Activated T-cell treated with anti-CD3 and anti-CD28 coated beads, Interleukin-2, amount 50 U/mL, for 24 hours (primary cell): ENCODE measurements around the gene INPP5J.
"Not testable (repeated sequence)": the region's sequence is repeated elsewhere in the genome, so short reads cannot be mapped to it uniquely, and the experiment has no call there.

Experiments used
- DNase-seq: peaks from one replicate; pipeline ENCODE4 v3.0.0-alpha.2; 2020
- H3K27ac Mint-ChIP-seq: 2 replicates; pipeline ENCODE4 v1.8.0; 2020; ENCODE audit warnings: mild to moderate bottlenecking, mixed read lengths
- H3K27me3 Mint-ChIP-seq: 2 replicates; pipeline ENCODE4 v1.8.0; 2020; ENCODE audit warnings: mixed read lengths
- H3K36me3 Mint-ChIP-seq: 2 replicates; pipeline ENCODE4 v1.8.0; 2020; ENCODE audit warnings: low read depth, mixed read lengths
- H3K4me1 Mint-ChIP-seq: 2 replicates; pipeline ENCODE4 v1.8.0; 2020; ENCODE audit warnings: low read depth, mixed read lengths
- H3K4me3 Mint-ChIP-seq: 2 replicates; pipeline ENCODE4 v1.8.0; 2020; ENCODE audit warnings: mild to moderate bottlenecking, moderate library complexity, mixed read lengths
- H3K9me3 Mint-ChIP-seq: 2 replicates; pipeline ENCODE4 v1.8.0; 2020; ENCODE audit warnings: mixed read lengths

The INPP5J gene, protein sequence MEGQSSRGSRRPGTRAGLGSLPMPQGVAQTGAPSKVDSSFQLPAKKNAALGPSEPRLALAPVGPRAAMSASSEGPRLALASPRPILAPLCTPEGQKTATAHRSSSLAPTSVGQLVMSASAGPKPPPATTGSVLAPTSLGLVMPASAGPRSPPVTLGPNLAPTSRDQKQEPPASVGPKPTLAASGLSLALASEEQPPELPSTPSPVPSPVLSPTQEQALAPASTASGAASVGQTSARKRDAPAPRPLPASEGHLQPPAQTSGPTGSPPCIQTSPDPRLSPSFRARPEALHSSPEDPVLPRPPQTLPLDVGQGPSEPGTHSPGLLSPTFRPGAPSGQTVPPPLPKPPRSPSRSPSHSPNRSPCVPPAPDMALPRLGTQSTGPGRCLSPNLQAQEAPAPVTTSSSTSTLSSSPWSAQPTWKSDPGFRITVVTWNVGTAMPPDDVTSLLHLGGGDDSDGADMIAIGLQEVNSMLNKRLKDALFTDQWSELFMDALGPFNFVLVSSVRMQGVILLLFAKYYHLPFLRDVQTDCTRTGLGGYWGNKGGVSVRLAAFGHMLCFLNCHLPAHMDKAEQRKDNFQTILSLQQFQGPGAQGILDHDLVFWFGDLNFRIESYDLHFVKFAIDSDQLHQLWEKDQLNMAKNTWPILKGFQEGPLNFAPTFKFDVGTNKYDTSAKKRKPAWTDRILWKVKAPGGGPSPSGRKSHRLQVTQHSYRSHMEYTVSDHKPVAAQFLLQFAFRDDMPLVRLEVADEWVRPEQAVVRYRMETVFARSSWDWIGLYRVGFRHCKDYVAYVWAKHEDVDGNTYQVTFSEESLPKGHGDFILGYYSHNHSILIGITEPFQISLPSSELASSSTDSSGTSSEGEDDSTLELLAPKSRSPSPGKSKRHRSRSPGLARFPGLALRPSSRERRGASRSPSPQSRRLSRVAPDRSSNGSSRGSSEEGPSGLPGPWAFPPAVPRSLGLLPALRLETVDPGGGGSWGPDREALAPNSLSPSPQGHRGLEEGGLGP

DNA sequence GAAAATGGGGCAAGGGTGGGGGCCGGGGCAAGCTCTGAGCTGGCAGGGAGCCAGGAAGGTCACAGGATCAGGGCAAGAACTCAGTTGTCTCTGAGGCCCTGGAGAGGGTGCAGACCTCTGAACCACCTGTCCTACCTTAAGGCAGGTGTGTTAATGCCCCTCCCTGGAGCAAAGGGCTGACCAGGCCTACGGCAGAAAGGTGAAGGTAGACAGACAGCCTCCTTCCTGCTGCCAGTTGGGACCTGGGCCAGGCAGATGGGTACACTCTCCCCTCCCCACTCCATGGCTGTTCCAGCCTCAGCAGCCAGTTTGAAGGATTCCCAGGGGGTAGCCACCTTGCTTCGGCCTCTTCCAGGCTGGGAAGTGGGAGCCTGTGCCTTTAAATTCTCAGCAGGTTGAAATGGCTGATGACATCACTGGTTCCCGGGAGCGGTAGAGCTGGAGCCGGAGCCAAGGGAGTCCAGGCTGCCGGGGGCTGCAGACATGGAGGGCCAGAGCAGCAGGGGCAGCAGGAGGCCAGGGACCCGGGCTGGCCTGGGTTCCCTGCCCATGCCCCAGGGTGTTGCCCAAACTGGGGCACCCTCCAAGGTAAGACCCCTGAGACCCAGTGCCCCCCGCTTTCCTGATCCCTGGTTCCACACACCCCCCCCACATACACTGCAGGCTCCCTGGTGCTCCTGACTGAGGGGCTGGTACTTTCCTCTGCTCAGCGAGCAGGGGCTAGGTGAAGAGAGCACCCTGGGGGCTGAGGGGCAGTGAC, at the start of gene INPP5J:
INPP5J (plus strand) TSS at position 435 of the 760 bp plus-strand sequence; CDS start at position 484, 49 bp downstream.
- H3K27me3 Mint-ChIP-seq: no peaks in the 10 kb centered on the region
- H3K4me3 Mint-ChIP-seq: no peak within 1 kb of the TSS
- H3K36me3 Mint-ChIP-seq: no peaks in the 10 kb centered on the region
- H3K4me1 Mint-ChIP-seq: no peaks in the 10 kb centered on the region
- no peak within 1 kb of the TSS for H3K27ac Mint-ChIP-seq
- no peaks in the 10 kb centered on the region for H3K9me3 Mint-ChIP-seq
- DNase-seq: no peak

DNA sequence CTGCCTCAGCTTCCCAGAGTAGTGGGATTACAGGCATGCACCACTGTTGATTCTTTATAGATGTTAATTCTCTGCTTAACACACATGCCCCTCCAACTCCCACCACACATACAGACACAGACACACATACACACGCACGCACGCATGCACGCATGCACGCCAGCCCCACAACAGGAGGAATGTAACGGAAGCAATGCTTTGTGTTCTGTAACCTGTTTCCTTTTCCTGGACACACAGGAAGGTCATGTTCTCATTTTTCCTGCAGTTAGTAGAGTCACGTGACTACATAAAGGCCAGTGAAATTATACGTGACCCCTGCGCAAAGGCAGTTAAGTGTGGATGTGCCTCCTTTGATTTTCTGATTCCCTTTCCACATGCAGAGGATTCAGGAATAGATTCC, 49.6 kb upstream of the INPP5J start:
- not testable (repeated sequence) for H3K27ac Mint-ChIP-seq, H3K4me1 Mint-ChIP-seq, DNase-seq, H3K27me3 Mint-ChIP-seq, H3K4me3 Mint-ChIP-seq, H3K36me3 Mint-ChIP-seq, H3K9me3 Mint-ChIP-seq

GRCh38 chr22:31073545-31074145, 49.1 kb upstream of the INPP5J start:
- not testable (repeated sequence) for DNase-seq, H3K36me3 Mint-ChIP-seq, H3K27me3 Mint-ChIP-seq, H3K4me1 Mint-ChIP-seq, H3K9me3 Mint-ChIP-seq, H3K27ac Mint-ChIP-seq, H3K4me3 Mint-ChIP-seq

GRCh38 chr22:31075961-31076360, 46.8 kb upstream of the INPP5J start:
- H3K9me3 Mint-ChIP-seq: no peaks in the 10 kb centered on the region
- no peak overlapping the region for H3K4me3 Mint-ChIP-seq
- peaks cover 5% of the 10 kb centered on the region for H3K4me1 Mint-ChIP-seq
- no peak overlapping the region for H3K27ac Mint-ChIP-seq
- DNase-seq: no peak
- no peaks in the 10 kb centered on the region for H3K27me3 Mint-ChIP-seq
- H3K36me3 Mint-ChIP-seq: no peaks in the 10 kb centered on the region

- no peak overlapping the region for H3K27ac Mint-ChIP-seq
- H3K27me3 Mint-ChIP-seq: no peaks in the 10 kb centered on the region
- no peak for DNase-seq
- H3K4me1 Mint-ChIP-seq: peaks cover 22% of the 10 kb centered on the region
- H3K9me3 Mint-ChIP-seq: no peaks in the 10 kb centered on the region
- H3K4me3 Mint-ChIP-seq: no peak overlapping the region
- H3K36me3 Mint-ChIP-seq: no peaks in the 10 kb centered on the region
These were observed 45.1 kb upstream of the INPP5J start for GRCh38 chr22:31077681-31078080.

GRCh38 chr22:31078389-31078788, 44.4 kb upstream of the INPP5J start:
- H3K4me3 Mint-ChIP-seq, H3K27ac Mint-ChIP-seq, DNase-seq, H3K36me3 Mint-ChIP-seq, H3K27me3 Mint-ChIP-seq, H3K9me3 Mint-ChIP-seq: not testable (repeated sequence)
- peaks cover 29% of the 10 kb centered on the region for H3K4me1 Mint-ChIP-seq

- no peak for DNase-seq
- H3K27me3 Mint-ChIP-seq: no peaks in the 10 kb centered on the region
- H3K9me3 Mint-ChIP-seq: no peaks in the 10 kb centered on the region
- H3K4me3 Mint-ChIP-seq: no peak overlapping the region
- no peak overlapping the region for H3K27ac Mint-ChIP-seq
- H3K4me1 Mint-ChIP-seq: peaks cover 37% of the 10 kb centered on the region
- H3K36me3 Mint-ChIP-seq: peaks cover 4% of the 10 kb centered on the region
These were observed 43.6 kb upstream of the INPP5J start for GRCh38 chr22:31079095-31079642.

DNA sequence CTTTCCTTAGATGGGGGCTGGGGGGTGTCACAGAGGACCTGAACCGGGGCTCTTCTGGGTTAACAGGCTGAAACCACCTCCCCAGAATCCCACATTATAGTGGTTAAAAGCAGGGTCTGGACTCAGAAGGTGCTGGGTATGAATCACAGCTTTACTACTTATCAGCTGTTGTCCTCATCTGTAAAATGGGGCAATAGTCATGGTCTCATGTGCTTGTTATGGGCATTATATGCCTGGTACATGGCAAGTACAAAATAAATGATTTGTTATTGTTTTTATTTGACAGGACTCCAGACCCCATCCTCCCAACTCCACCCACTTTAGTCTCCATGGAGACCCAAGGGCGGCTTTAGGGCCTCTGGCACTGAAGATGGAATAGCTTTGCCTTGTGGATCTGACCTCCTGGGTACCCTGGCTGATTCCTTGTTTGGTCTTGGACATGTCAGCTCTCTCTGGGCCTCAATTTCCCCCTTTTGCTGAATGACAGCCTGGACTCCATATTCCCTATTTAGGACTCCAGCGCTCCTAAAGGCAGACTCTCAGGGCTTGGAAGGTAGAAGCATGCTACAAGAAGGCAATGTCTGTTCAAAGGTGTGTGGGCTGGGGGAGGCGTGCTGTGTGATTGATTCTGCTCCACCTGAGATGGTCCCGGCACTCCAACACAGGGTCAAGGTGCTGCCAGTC, 42.5 kb upstream of the INPP5J start:
- H3K4me1 Mint-ChIP-seq: peaks cover 41% of the 10 kb centered on the region
- H3K27me3 Mint-ChIP-seq: no peaks in the 10 kb centered on the region
- DNase-seq: no peak
- peaks cover 9% of the 10 kb centered on the region for H3K36me3 Mint-ChIP-seq
- peak overlapping the region; percentile 83 for H3K27ac Mint-ChIP-seq
- H3K9me3 Mint-ChIP-seq: no peaks in the 10 kb centered on the region
- peak overlapping the region; percentile 91 for H3K4me3 Mint-ChIP-seq

DNA sequence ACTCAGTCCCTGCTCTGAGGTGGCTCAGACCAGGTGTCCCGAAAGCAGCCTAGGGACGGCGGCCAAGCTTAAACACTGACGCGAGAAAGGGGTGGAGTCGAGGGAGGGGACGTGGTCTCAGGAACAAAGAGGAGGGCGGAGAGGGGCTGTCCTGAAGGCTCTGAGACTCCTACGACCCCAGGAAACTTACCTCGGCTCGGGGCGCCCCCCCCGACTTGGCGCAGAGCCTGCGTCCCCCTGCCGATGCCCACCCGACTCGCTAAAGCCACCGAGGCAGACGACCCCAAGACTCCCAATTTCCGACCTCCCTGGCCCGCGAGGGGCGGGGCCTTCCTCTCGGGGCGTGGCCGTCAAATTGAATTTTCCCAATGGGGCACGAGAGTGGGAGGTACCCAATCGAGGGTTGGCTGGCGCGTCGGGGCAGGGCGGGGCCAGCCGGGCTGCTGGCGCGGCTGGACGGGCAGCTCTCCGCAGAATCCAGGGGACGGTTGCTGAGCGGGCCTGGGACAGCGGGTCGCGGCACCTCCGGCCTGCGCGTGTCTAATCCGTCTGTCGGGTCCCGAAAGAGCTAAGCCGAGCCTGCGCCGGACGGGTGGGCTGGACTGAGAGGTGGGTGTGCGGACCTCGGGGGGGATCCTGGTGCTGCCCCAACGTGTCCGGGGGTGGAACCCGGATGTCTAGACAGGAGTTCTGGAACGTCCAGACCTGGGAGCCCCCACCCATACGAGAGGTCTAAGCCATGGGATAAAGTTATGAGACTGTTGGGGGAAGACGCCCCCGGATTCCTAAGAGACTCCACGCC, 41.7 kb upstream of the INPP5J start, which contains the start of gene SMTN:
SMTN (plus strand) TSS at position 471 of the 802 bp plus-strand sequence. CDS start 1,941 bp downstream, outside the sequence.
- no peaks in the 10 kb centered on the region for H3K27me3 Mint-ChIP-seq
- peaks cover 9% of the 10 kb centered on the region for H3K36me3 Mint-ChIP-seq
- peak within 1 kb of the TSS; percentile 91 for H3K4me3 Mint-ChIP-seq
- peak within 1 kb of the TSS; percentile 83 for H3K27ac Mint-ChIP-seq
- DNase-seq: peak; percentile 93
- H3K9me3 Mint-ChIP-seq: no peaks in the 10 kb centered on the region
- peaks cover 41% of the 10 kb centered on the region for H3K4me1 Mint-ChIP-seq

DNA sequence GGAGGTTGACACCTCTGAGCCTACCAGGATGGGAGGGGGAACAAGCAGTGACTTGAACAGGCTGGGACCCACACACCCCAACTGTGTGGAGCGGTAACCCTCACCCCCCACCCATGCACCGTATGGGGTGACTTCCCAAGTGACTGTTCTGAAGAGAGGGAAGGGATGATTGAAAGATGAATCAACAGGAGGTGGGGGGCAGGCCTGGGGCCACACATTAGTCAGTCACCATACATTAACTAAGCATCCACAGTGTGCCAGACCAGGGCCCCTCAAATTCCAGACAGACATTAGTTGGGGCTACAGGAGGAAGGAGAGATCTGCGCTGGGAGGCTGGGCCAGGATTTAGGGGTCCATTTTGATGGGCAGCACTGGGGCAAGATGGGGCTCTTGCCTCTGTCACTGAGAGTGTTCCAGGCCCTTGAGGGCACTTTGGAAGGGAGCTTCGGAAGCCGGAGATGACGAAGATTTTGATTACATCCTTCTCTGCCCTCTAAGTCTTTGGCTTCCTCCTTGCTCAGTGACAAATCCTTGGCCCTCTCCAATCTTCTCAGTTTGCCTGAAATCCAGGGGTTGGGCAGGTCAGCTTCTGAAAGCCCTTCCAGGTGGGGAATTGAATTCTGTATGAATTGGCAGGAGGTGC, 40.7 kb upstream of the INPP5J start:
- Mint-ChIP-seq H3K27ac (peak overlapping the region; percentile 83), H3K27me3 (no peaks in the 10 kb centered on the region), H3K4me1 (peaks cover 41% of the 10 kb centered on the region), H3K4me3 (peak overlapping the region; percentile 91), H3K9me3 (no peaks in the 10 kb centered on the region), H3K36me3 (peaks cover 9% of the 10 kb centered on the region)
- DNase-seq: no peak

- H3K27ac Mint-ChIP-seq: peak overlapping the region; percentile 69
- DNase-seq: peak; percentile 70
- H3K4me1 Mint-ChIP-seq: peaks cover 41% of the 10 kb centered on the region
- peaks cover 9% of the 10 kb centered on the region for H3K36me3 Mint-ChIP-seq
- H3K9me3 Mint-ChIP-seq: no peaks in the 10 kb centered on the region
- H3K27me3 Mint-ChIP-seq: no peaks in the 10 kb centered on the region
- peak overlapping the region; percentile 91 for H3K4me3 Mint-ChIP-seq
These were observed 40.0 kb upstream of the INPP5J start for GRCh38 chr22:31082606-31083376.

GRCh38 chr22:31083377-31083768, 39.4 kb upstream of the INPP5J start:
- Mint-ChIP-seq H3K9me3 (no peaks in the 10 kb centered on the region), H3K4me3 (peak overlapping the region; percentile 91), H3K27ac (peak overlapping the region; percentile 93), H3K27me3 (no peaks in the 10 kb centered on the region), H3K4me1 (peaks cover 41% of the 10 kb centered on the region), H3K36me3 (peaks cover 9% of the 10 kb centered on the region)
- no peak for DNase-seq
